HepG2 (cell line): ENCODE results near the gene PTK7. TPM values are rescaled to one million over a fixed set of nuclear protein-coding genes. Genes with fewer than 3 reads are reported as not detected.

ENCODE experiments used
- BORCS8-MEF2B ChIP-seq: sonication (generic); formaldehyde crosslinking; IDR thresholded peaks from 2 replicates; pipeline ENCODE4 v1.8.0; 2022; ENCODE audit warnings: mild to moderate bottlenecking, missing genetic modification reagents
- CREB3 ChIP-seq: sonication (generic); formaldehyde crosslinking; IDR thresholded peaks from 2 replicates; pipeline ENCODE4 v1.5.0; 2020; ENCODE audit warnings: missing genetic modification reagents
- FLYWCH1 ChIP-seq: sonication (generic); formaldehyde crosslinking; IDR thresholded peaks from 2 replicates; pipeline ENCODE4 v1.8.1; 2023; ENCODE audit warnings: mild to moderate bottlenecking, missing genetic modification reagents
- GMEB1 ChIP-seq: sonication (generic); formaldehyde crosslinking; IDR thresholded peaks from 2 replicates; pipeline ENCODE4 v1.5.1; 2020; ENCODE audit warnings: missing genetic modification reagents, mild to moderate bottlenecking, borderline replicate concordance
- MAFK ChIP-seq, 2 experiments: IDR thresholded peaks in 1 of 2; conservative IDR thresholded peaks in 1 of 2; 2 replicates each; pipeline ENCODE4 v1.6.1; 2011; ENCODE audit warnings: improper control_type of control experiment in 2 of 2, low read length in 2 of 2
- REST ChIP-seq, 2 experiments: IDR thresholded peaks; 2 replicates each; pipeline ENCODE4 v1.6.1; 2011 to 2012; ENCODE audit warnings: low read length in 2 of 2, borderline replicate concordance in 1 of 2, low read depth in 1 of 2, mild to moderate bottlenecking in 1 of 2, moderate library complexity in 1 of 2
- ZNF747 ChIP-seq: sonication (generic); formaldehyde crosslinking; IDR thresholded peaks from 2 replicates; pipeline ENCODE4 v1.8.1; 2023; ENCODE audit warnings: missing genetic modification reagents, mild to moderate bottlenecking, borderline replicate concordance
- ZNF75D ChIP-seq: sonication (generic); formaldehyde crosslinking; IDR thresholded peaks from 2 replicates; pipeline ENCODE4 v1.8.1; 2023; ENCODE audit warnings: missing genetic modification reagents, mild to moderate bottlenecking, borderline replicate concordance
- ZNF784 ChIP-seq: sonication (generic); formaldehyde crosslinking; IDR thresholded peaks from 2 replicates; pipeline ENCODE4 v1.5.1; 2020; ENCODE audit warnings: missing genetic modification reagents, mild to moderate bottlenecking, borderline replicate concordance
- ZSCAN31 ChIP-seq: sonication (generic); formaldehyde crosslinking; IDR thresholded peaks from 2 replicates; pipeline ENCODE4 v1.5.0; 2020; ENCODE audit warnings: low read depth, mild to moderate bottlenecking, missing genetic modification reagents
- polyA plus RNA-seq, 8 experiments: library from polyadenylated mRNA; depleted of rRNA in 3 of 8; stranded (reverse) in 7 of 8; unstranded in 1 of 8; fragments of >200 nt; fragmentation: Illumina TruSeq in 4 of 8; extraction: Trizol in 4 of 8; gene quantifications; 2 replicates each; pipeline versions ENCODE4 v1.2.1 to v1.2.3, GENCODE V29; 2011 to 2016; ENCODE audit warnings: low read depth in 4 of 8, missing spikeins in 1 of 8, mixed read lengths in 1 of 8; ENCODE audit not compliant: insufficient read depth in 1 of 8
- total RNA-seq, 5 experiments: library from RNA; depleted of rRNA; stranded (reverse); fragments of >200 nt; fragmentation: Illumina TruSeq; extraction: Trizol; gene quantifications; 2 replicates each; pipeline ENCODE4 v1.2.3, GENCODE V29; 2016; ENCODE audit warnings: low read depth in 1 of 5
- TF ChIP-seq, protein P1 (sequence below): sonication (generic); formaldehyde crosslinking; IDR thresholded peaks from 2 replicates; pipeline ENCODE4 v1.8.1; 2023; ENCODE audit warnings: mild to moderate bottlenecking, moderate library complexity, missing genetic modification reagents
- TF ChIP-seq, protein P2 (sequence below): sonication (generic); formaldehyde crosslinking; IDR thresholded peaks from 2 replicates; pipeline ENCODE4 v1.4.0; 2020; ENCODE audit warnings: missing genetic modification reagents

PTK7 gene
- total and polyA plus RNA-seq, 2 of the 13 experiments (the other 11 are each of a cell fraction or from before 2014, with no cell fraction given), result 98.5 to 99.8 TPM

- no peak for TF ChIP-seq ZNF784
- TF ChIP-seq GMEB1 (CRISPR knock-in tag), result no peak
- TF ChIP-seq FLYWCH1 (CRISPR knock-in tag), result peak; percentile 20; the same call in 1 of the 2 replicates
- TF ChIP-seq REST (IDR thresholded peaks at IDR 0.05; ENCODE audit: borderline replicate concordance in 1 of 2, low read depth in 1 of 2, low read length in 2 of 2), result no peak
- TF ChIP-seq, protein P1, sequence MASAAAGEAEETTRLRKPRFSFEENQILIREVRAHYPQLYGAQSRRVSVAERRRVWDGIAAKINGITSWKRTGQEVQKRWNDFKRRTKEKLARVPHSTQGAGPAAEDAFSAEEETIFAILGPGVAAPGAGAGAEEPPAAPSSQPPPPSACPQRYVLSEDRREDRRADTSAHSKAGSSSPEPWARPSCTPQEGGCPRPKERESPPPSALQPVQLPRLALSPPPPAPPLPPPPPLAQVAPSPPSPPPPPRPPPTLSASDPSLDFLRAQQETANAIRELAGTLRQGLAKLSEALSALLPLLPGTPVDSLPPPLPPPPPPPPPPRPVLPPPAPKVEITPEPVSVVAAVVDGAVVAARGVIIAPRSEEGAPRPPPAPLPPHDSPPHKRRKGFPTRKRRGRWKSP (CRISPR knock-in tag), result 0 out of 2 replicates have a peak, but pooled peaks have one; percentile 66
- TF ChIP-seq ZSCAN31 (CRISPR knock-in tag), result peak; percentile 29; the same call in 1 of the 2 replicates
- TF ChIP-seq CREB3 (CRISPR knock-in tag), result no peak
- no peak for TF ChIP-seq MAFK (conservative IDR thresholded peaks at IDR 0.05 in 1 of 2, IDR thresholded peaks at IDR 0.05 in 1 of 2; ENCODE audit: low read length in 2 of 2)
- no peak for TF ChIP-seq ZNF747 (CRISPR knock-in tag)
- TF ChIP-seq BORCS8-MEF2B (CRISPR knock-in tag), result no peak; the same call in 1 of the 2 replicates
- TF ChIP-seq ZNF75D (CRISPR knock-in tag), result no peak
- TF ChIP-seq, protein P2, sequence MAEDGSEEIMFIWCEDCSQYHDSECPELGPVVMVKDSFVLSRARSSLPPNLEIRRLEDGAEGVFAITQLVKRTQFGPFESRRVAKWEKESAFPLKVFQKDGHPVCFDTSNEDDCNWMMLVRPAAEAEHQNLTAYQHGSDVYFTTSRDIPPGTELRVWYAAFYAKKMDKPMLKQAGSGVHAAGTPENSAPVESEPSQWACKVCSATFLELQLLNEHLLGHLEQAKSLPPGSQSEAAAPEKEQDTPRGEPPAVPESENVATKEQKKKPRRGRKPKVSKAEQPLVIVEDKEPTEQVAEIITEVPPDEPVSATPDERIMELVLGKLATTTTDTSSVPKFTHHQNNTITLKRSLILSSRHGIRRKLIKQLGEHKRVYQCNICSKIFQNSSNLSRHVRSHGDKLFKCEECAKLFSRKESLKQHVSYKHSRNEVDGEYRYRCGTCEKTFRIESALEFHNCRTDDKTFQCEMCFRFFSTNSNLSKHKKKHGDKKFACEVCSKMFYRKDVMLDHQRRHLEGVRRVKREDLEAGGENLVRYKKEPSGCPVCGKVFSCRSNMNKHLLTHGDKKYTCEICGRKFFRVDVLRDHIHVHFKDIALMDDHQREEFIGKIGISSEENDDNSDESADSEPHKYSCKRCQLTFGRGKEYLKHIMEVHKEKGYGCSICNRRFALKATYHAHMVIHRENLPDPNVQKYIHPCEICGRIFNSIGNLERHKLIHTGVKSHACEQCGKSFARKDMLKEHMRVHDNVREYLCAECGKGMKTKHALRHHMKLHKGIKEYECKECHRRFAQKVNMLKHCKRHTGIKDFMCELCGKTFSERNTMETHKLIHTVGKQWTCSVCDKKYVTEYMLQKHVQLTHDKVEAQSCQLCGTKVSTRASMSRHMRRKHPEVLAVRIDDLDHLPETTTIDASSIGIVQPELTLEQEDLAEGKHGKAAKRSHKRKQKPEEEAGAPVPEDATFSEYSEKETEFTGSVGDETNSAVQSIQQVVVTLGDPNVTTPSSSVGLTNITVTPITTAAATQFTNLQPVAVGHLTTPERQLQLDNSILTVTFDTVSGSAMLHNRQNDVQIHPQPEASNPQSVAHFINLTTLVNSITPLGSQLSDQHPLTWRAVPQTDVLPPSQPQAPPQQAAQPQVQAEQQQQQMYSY (CRISPR knock-in tag), result no peak
Measured at GRCh38 chr6:43171707-43172103, 95.6 kb downstream of the PTK7 start (continued).
